MCF 10A (cell line): ENCODE data around the gene IGHMBP2. TPM values are rescaled to one million over a fixed set of nuclear protein-coding genes. Genes with fewer than 3 reads are reported as not detected.

Experiments
- BruUV-seq: library from RNA; stranded (reverse); fragments of 400-500 nt; replicated peaks from 2 replicates; lab custom pipeline; 2021; lab: Mats Ljungman, UMichigan
- CTCF ChIA-PET: fragments of 300-600 bp; sonication (Branson Sonifier 250); formaldehyde crosslinking; extraction: SDS; loops from one replicate; lab custom pipeline; 2021; ENCODE audit warnings: antibody characterized with exemption, inconsistent platforms; lab: Yijun Ruan, JAX
- POLR2A ChIA-PET: fragments of 300-600, 350-650 bp; sonication (Branson Sonifier 250); formaldehyde crosslinking; extraction: SDS; loops from one replicate; lab custom pipeline; 2020; ENCODE audit warnings: antibody characterized with exemption, inconsistent platforms; lab: Yijun Ruan, JAX
- DNase-seq: peaks from one replicate; pipeline ENCODE4 v3.0.0-alpha.2; 2018; ENCODE audit not compliant: unreplicated experiment
- H3K27ac Mint-ChIP-seq: one replicate; pipeline ENCODE4 v1.8.0; 2022; ENCODE audit warnings: mild to moderate bottlenecking, low read depth, mixed read lengths; ENCODE audit not compliant: unreplicated experiment
- H3K27me3 Mint-ChIP-seq: one replicate; pipeline ENCODE4 v1.8.0; 2022; ENCODE audit warnings: mixed read lengths; ENCODE audit not compliant: insufficient read depth, unreplicated experiment
- H3K36me3 Mint-ChIP-seq: one replicate; pipeline ENCODE4 v1.8.0; 2022; ENCODE audit warnings: mild to moderate bottlenecking, moderate library complexity, mixed read lengths; ENCODE audit not compliant: insufficient read depth, unreplicated experiment
- H3K4me1 Mint-ChIP-seq: one replicate; pipeline ENCODE4 v1.8.0; 2022; ENCODE audit warnings: mixed read lengths; ENCODE audit not compliant: insufficient read depth, unreplicated experiment
- H3K4me3 Mint-ChIP-seq: one replicate; pipeline ENCODE4 v1.8.0; 2022; ENCODE audit warnings: mild to moderate bottlenecking, moderate library complexity, mixed read lengths; ENCODE audit not compliant: unreplicated experiment
- H3K9me3 Mint-ChIP-seq: one replicate; pipeline ENCODE4 v1.8.0; 2022; ENCODE audit warnings: mixed read lengths; ENCODE audit not compliant: unreplicated experiment
- CTCF ChIP-seq: fragments of 200-600 bp; IDR thresholded peaks from one replicate; pipeline ENCODE4 v1.8.0; 2022; ENCODE audit warnings: antibody characterized with exemption, mild to moderate bottlenecking; ENCODE audit not compliant: unreplicated experiment
- intact Hi-C: fragments of 100-400 bp; cut with micrococcal nuclease; formaldehyde crosslinking; loops from 2 replicates; pipeline ENCODE4 v1.14.1; 2022
- total RNA-seq: library from RNA; stranded (reverse); gene quantifications from 2 replicates; pipeline ENCODE4 v1.2.3, GENCODE V29; 2022

The IGHMBP2 gene
- total RNA-seq, 1 experiment from 2014 or later = 19.8 TPM

GRCh38 chr11:68956547-68957254 is 53.0 kb downstream of the IGHMBP2 start:
- peak; percentile 5 for TF ChIP-seq CTCF
- DNase-seq = no peak
- Mint-ChIP-seq H3K4me1 (no peaks in the 10 kb centered on the region), H3K27me3 (peaks cover 11% of the 10 kb centered on the region), H3K4me3 (no peak overlapping the region), H3K9me3 (no peaks in the 10 kb centered on the region), H3K27ac (no peak overlapping the region), H3K36me3 (no peaks in the 10 kb centered on the region)
- intact Hi-C loops = no loop called here
- BruUV-seq = no TSS peak
- ChIA-PET POLR2A (no interaction called here), CTCF (no interaction called here)

- ChIA-PET CTCF (no interaction called here), POLR2A (no interaction called here)
- BruUV-seq = no TSS peak
- Mint-ChIP-seq H3K4me3 (no peak overlapping the region), H3K27ac (no peak overlapping the region), H3K27me3 (peaks cover 11% of the 10 kb centered on the region), H3K36me3 (no peaks in the 10 kb centered on the region), H3K4me1 (no peaks in the 10 kb centered on the region), H3K9me3 (no peaks in the 10 kb centered on the region)
- TF ChIP-seq CTCF = no peak
- no peak for DNase-seq
- intact Hi-C loops = no loop called here
Observed at GRCh38 chr11:68958211-68958610, 54.5 kb downstream of the IGHMBP2 start.

GRCh38 chr11:68959465-68960293 is 56.0 kb downstream of the IGHMBP2 start:
- no TSS peak for BruUV-seq
- Mint-ChIP-seq H3K9me3 (no peaks in the 10 kb centered on the region), H3K36me3 (no peaks in the 10 kb centered on the region), H3K27me3 (peaks cover 11% of the 10 kb centered on the region), H3K4me3 (no peak overlapping the region), H3K4me1 (no peaks in the 10 kb centered on the region), H3K27ac (no peak overlapping the region)
- POLR2A ChIA-PET = interaction anchor here (0.6 kb wide), 1 partner anchor 20 kb away, joined by 3 read pairs; no protein-coding TSS in a partner anchor
- no peak for DNase-seq
- TF ChIP-seq CTCF = no peak
- intact Hi-C loops = no loop called here
- CTCF ChIA-PET = no interaction called here

GRCh38 chr11:68960294-68961071 is 56.8 kb downstream of the IGHMBP2 start:
- Mint-ChIP-seq H3K27me3 (peaks cover 11% of the 10 kb centered on the region), H3K4me1 (no peaks in the 10 kb centered on the region), H3K9me3 (no peaks in the 10 kb centered on the region), H3K4me3 (no peak overlapping the region), H3K36me3 (no peaks in the 10 kb centered on the region), H3K27ac (no peak overlapping the region)
- TF ChIP-seq CTCF = no peak
- BruUV-seq = no TSS peak
- intact Hi-C loops = no loop called here
- ChIA-PET CTCF (no interaction called here), POLR2A (interaction anchor here (0.6 kb wide), 1 partner anchor 21 kb away, joined by 3 read pairs; no protein-coding TSS in a partner anchor)
- no peak for DNase-seq
